Astrocyte (in vitro differentiated cells and primary cell): ENCODE results near the gene PTRH1. TPM values are rescaled to one million over a fixed set of nuclear protein-coding genes. Genes with fewer than 3 reads are reported as not detected.
A peak's percentile ranks its signal among the peaks of the same experiment; 100 is the strongest.

Experiments used
- DNase-seq: peaks from one replicate; pipeline ENCODE4 v3.0.0-alpha.2; 2010; ENCODE audit warnings: low read depth
- FAIRE-seq: peaks from 2 replicates; lab custom pipeline; 2011; peaks lifted over from hg19 to GRCh38; lab: Jason Lieb, UNC
- H2AFZ ChIP-seq: 2 replicates; pipeline ENCODE4 v1.6.0; 2012; ENCODE audit warnings: low read depth, low read length, inconsistent platforms
- H3K27ac ChIP-seq: 2 replicates; pipeline ENCODE4 v1.5.1; 2011; ENCODE audit warnings: low read depth, low read length, inconsistent platforms
- H3K27me3 ChIP-seq: 2 replicates; pipeline ENCODE4 v1.6.0; 2011; ENCODE audit warnings: low read length, inconsistent platforms; ENCODE audit not compliant: insufficient read depth
- H3K36me3 ChIP-seq: 2 replicates; pipeline ENCODE4 v1.5.1; 2011; ENCODE audit warnings: low read length, inconsistent platforms; ENCODE audit not compliant: insufficient read depth
- H3K4me1 ChIP-seq: 2 replicates; pipeline ENCODE4 v1.5.1; 2011; ENCODE audit warnings: low read length, inconsistent platforms; ENCODE audit not compliant: insufficient read depth
- H3K4me2 ChIP-seq: 2 replicates; pipeline ENCODE4 v1.6.0; 2012; ENCODE audit warnings: low read length, inconsistent platforms
- H3K4me3 ChIP-seq: 2 replicates; pipeline ENCODE4 v1.5.1; 2011; ENCODE audit warnings: low read depth, mild to moderate bottlenecking, low read length, inconsistent platforms; ENCODE audit not compliant: insufficient read depth
- H3K79me2 ChIP-seq: 2 replicates; pipeline ENCODE4 v1.6.0; 2012; ENCODE audit warnings: mild to moderate bottlenecking, low read length, inconsistent platforms; ENCODE audit not compliant: insufficient read depth
- H3K9ac ChIP-seq: 2 replicates; pipeline ENCODE4 v1.6.0; 2012; ENCODE audit warnings: mild to moderate bottlenecking, low read length, inconsistent platforms
- H3K9me3 ChIP-seq: 2 replicates; pipeline ENCODE4 v1.5.1; 2012; ENCODE audit warnings: low read depth, mild to moderate bottlenecking, low read length, inconsistent platforms; ENCODE audit not compliant: insufficient read depth
- H4K20me1 ChIP-seq: 2 replicates; pipeline ENCODE4 v1.6.0; 2012; ENCODE audit warnings: low read length, inconsistent platforms; ENCODE audit not compliant: insufficient read depth
- H3K27ac Mint-ChIP-seq: one replicate; pipeline ENCODE4 v1.8.0; 2021; ENCODE audit warnings: mild to moderate bottlenecking, mixed read lengths; ENCODE audit not compliant: unreplicated experiment
- H3K27me3 Mint-ChIP-seq: one replicate; pipeline ENCODE4 v1.8.0; 2021; ENCODE audit warnings: low read depth, mixed read lengths; ENCODE audit not compliant: unreplicated experiment
- H3K36me3 Mint-ChIP-seq: one replicate; pipeline ENCODE4 v1.8.0; 2021; ENCODE audit warnings: low read depth, mixed read lengths; ENCODE audit not compliant: unreplicated experiment
- H3K4me1 Mint-ChIP-seq: one replicate; pipeline ENCODE4 v1.8.0; 2021; ENCODE audit warnings: low read depth, mixed read lengths; ENCODE audit not compliant: unreplicated experiment
- H3K4me3 Mint-ChIP-seq: one replicate; pipeline ENCODE4 v1.8.0; 2021; ENCODE audit warnings: mild to moderate bottlenecking, moderate library complexity, mixed read lengths; ENCODE audit not compliant: unreplicated experiment
- H3K9me3 Mint-ChIP-seq: one replicate; pipeline ENCODE4 v1.8.0; 2021; ENCODE audit warnings: mild to moderate bottlenecking, mixed read lengths; ENCODE audit not compliant: unreplicated experiment
- EZH2 ChIP-seq: IDR thresholded peaks from 2 replicates; pipeline ENCODE4 v1.6.1; 2012; ENCODE audit warnings: mild to moderate bottlenecking, low read length, inconsistent platforms; ENCODE audit not compliant: insufficient read depth
- total RNA-seq: library from RNA; stranded (reverse); gene quantifications from 2 replicates; pipeline ENCODE4 v1.2.1, GENCODE V29; 2021
- TF ChIP-seq, protein P1 (sequence below): IDR thresholded peaks from 2 replicates; pipeline ENCODE4 v1.5.1; 2011; ENCODE audit warnings: low read depth, mild to moderate bottlenecking, inconsistent platforms, low read length, moderate library complexity; ENCODE audit not compliant: insufficient read depth

The PTRH1 gene
- total RNA-seq, 1 donor from 2014 or later, result 9.9 TPM

DNA sequence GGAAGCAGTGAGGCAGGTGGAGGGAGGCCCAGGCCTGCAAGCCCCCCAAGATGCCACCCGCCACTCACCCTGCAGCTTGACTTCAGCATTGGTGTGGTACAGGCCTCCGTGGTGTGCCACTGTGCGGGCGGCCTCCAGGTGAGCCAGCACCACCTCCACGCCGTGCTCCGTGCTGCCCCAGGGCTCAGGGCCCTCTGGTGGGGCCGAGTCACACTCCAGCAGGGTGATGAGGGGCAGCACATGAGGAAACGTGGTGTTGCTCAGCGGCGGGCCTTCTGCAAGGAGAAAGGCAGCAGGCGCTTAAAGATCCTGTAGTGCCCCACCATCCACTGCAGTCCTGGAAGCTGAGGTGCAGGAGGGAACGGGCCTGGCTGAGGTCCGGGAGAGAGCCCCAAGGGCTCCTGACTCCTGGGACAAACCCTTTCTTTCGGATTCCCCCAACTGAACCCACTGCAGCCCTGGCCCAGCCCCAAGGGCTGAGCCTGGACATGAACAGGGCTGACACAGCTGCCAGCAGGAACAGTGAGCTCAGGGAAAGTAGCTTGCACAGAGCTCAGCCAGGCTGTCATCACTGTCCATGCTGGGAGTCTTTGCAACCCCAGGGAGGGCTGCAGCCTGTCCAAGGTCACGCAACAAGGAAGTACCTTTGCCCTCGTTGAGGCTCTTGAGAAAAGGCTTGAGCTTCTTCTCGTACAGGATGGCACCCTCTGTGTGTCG lies 24.3 kb upstream of the PTRH1 start:
- H3K27ac Mint-ChIP-seq, result no peak overlapping the region
- Histone ChIP-seq H3K4me1 (peaks cover 16% of the 10 kb centered on the region), H3K4me3 (no peak overlapping the region), H4K20me1 (no peaks in the 10 kb centered on the region), H3K36me3 (no peaks in the 10 kb centered on the region), H3K79me2 (no peaks in the 10 kb centered on the region), H2AFZ (no peak overlapping the region), H3K27ac (no peak overlapping the region), H3K9me3 (no peaks in the 10 kb centered on the region), H3K27me3 (no peaks in the 10 kb centered on the region), H3K4me2 (no peak overlapping the region), H3K9ac (no peak overlapping the region)
- peaks cover 5% of the 10 kb centered on the region for H3K27me3 Mint-ChIP-seq
- FAIRE-seq (no peak), DNase-seq (no peak)
- H3K36me3 Mint-ChIP-seq, result no peaks in the 10 kb centered on the region
- H3K4me3 Mint-ChIP-seq, result no peak overlapping the region
- no peaks in the 10 kb centered on the region for H3K9me3 Mint-ChIP-seq
- H3K4me1 Mint-ChIP-seq, result peaks cover 3% of the 10 kb centered on the region
- TF ChIP-seq, protein P1, sequence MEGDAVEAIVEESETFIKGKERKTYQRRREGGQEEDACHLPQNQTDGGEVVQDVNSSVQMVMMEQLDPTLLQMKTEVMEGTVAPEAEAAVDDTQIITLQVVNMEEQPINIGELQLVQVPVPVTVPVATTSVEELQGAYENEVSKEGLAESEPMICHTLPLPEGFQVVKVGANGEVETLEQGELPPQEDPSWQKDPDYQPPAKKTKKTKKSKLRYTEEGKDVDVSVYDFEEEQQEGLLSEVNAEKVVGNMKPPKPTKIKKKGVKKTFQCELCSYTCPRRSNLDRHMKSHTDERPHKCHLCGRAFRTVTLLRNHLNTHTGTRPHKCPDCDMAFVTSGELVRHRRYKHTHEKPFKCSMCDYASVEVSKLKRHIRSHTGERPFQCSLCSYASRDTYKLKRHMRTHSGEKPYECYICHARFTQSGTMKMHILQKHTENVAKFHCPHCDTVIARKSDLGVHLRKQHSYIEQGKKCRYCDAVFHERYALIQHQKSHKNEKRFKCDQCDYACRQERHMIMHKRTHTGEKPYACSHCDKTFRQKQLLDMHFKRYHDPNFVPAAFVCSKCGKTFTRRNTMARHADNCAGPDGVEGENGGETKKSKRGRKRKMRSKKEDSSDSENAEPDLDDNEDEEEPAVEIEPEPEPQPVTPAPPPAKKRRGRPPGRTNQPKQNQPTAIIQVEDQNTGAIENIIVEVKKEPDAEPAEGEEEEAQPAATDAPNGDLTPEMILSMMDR, result no peak
- TF ChIP-seq EZH2, result no peak

DNA sequence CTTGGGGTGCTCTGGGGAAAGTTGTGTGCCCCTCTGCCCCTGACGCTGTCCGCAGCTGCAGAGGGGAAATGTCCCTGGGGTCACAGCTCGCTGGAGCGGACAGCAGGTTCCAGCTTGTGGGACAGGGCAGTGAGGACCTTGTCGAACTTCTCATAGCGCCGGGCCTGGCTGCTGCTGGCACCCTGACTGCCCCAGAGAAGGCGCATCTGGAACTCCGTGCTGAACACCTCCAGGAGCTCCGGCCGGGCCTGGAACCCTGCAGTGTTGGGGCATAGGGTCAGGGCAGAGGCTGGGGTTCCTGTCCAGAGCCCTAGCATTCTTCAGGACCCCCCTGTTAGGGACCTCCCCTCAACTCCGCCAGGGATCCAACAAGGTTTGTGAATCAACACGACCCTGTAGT lies 23.2 kb upstream of the PTRH1 start:
- H4K20me1 ChIP-seq, result peaks cover 4% of the 10 kb centered on the region
- H3K27ac Mint-ChIP-seq, result no peak overlapping the region
- peaks cover 6% of the 10 kb centered on the region for H3K79me2 ChIP-seq
- TF ChIP-seq EZH2, result no peak
- TF ChIP-seq, protein P1, result no peak
- no peaks in the 10 kb centered on the region for H3K36me3 Mint-ChIP-seq
- peaks cover 5% of the 10 kb centered on the region for H3K27me3 Mint-ChIP-seq
- FAIRE-seq, result no peak
- H3K27ac ChIP-seq, result no peak overlapping the region
- H3K9me3 ChIP-seq, result no peaks in the 10 kb centered on the region
- no peaks in the 10 kb centered on the region for H3K9me3 Mint-ChIP-seq
- H3K9ac ChIP-seq, result no peak overlapping the region
- no peak overlapping the region for H3K4me2 ChIP-seq
- no peak overlapping the region for H3K4me3 Mint-ChIP-seq
- H3K4me3 ChIP-seq, result no peak overlapping the region
- no peaks in the 10 kb centered on the region for H3K27me3 ChIP-seq
- H3K36me3 ChIP-seq, result no peaks in the 10 kb centered on the region
- peaks cover 5% of the 10 kb centered on the region for H3K4me1 Mint-ChIP-seq
- no peak for DNase-seq
- H2AFZ ChIP-seq, result no peak overlapping the region
- H3K4me1 ChIP-seq, result peaks cover 21% of the 10 kb centered on the region

DNA sequence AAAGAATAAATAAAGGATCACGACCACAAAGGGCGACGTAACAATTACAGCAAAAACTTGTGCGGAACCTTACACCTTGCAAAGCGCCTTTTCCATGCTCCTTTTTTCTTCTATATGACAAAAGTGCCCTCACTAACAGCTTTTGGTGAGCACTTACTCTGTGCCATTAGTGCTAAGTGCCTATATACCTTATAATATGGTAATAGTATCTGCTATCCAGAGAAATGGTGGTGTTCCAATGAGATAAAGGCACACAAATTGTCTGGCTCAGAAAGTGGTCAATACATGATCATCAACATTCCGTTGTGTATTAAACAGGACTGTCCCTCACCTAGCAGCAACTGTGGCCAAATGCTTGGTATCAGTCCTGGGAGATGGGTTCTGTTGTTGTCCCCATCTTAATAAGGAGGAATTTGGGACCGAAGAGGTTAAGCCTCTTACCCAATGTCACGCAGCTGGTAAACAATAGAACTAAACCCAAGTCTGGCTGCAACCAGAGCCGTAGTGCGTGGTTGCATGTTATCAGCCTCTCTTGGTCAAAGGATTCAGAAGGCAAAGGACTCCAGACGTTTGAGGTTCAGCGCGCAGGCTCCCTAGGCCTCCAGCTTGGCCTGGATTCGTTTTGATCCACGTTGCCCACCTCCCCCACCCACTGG lies 20.2 kb upstream of the PTRH1 start:
- Histone ChIP-seq H3K79me2 (peaks cover 6% of the 10 kb centered on the region), H3K27ac (peak overlapping the region; percentile 22), H3K4me1 (peaks cover 14% of the 10 kb centered on the region), H4K20me1 (peaks cover 5% of the 10 kb centered on the region), H2AFZ (peak overlapping the region; percentile 23), H3K9me3 (no peaks in the 10 kb centered on the region), H3K36me3 (no peaks in the 10 kb centered on the region), H3K27me3 (no peaks in the 10 kb centered on the region), H3K4me2 (peak overlapping the region; percentile 85), H3K9ac (peak overlapping the region; percentile 39), H3K4me3 (no peak overlapping the region)
- no peaks in the 10 kb centered on the region for H3K36me3 Mint-ChIP-seq
- peak overlapping the region; percentile 72 for H3K27ac Mint-ChIP-seq
- DNase-seq, result no peak
- no peak for TF ChIP-seq EZH2
- TF ChIP-seq, protein P1, result no peak
- no peak for FAIRE-seq
- peaks cover 2% of the 10 kb centered on the region for H3K4me1 Mint-ChIP-seq
- peak overlapping the region; percentile 83 for H3K4me3 Mint-ChIP-seq
- peaks cover 5% of the 10 kb centered on the region for H3K27me3 Mint-ChIP-seq
- H3K9me3 Mint-ChIP-seq, result no peaks in the 10 kb centered on the region
